ENCODE measurements around the gene NPC1.

Gene NPC1

DNA sequence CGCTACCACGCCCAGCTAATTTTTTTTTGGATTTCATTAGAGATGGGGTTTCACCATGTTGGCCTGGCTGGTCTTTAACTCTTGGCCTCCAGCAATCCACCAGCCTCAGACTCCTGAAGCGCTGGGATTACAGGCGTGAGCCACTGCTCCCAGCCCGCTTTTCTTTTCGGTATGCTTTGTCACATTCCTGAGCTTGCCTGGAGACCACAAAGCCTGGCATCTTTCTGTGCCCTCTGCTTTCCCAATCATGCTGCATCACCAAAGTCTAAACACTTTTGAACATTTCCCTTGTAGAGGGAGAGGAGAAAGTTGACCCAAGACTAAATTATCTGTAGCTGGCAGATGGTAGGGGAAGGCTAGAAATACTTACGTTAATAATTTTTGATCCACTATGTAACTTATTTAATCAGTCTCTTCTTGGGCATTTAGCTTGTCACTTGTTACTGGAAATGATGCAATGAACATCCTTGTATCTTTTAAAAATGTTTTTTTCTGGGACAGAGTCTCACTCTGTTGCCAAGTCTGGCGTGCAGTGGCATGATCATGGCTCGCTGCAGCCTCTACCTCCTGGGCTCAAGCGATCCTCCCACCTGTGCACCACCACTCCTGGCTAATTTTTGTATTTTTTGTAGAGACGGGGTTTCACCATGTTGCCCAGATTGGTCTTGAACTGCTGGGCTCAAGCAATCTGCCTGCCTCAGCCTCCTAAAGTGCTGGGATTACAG is 2.7 kb upstream of the NPC1 start:
- no peak for DNase-seq (ENCODE audit: insufficient read length, low spot score)
- TF ChIP-seq POLR2AphosphoS5 (IDR thresholded peaks at IDR 0.05; ENCODE audit: low read depth, low read length) (no peak), TAF1 (IDR thresholded peaks at IDR 0.05; ENCODE audit: low read depth, low read length) (no peak), POLR2A (IDR thresholded peaks at IDR 0.05; ENCODE audit: low read depth, low read length) (no peak), POU2F2 (IDR thresholded peaks at IDR 0.05; ENCODE audit: low read depth, low read length) (no peak), SPI1 (IDR thresholded peaks at IDR 0.05; ENCODE audit: low read depth, low read length) (no peak), PAX5 (IDR thresholded peaks at IDR 0.05; ENCODE audit: insufficient read depth, low read length, severe bottlenecking) (no peak)
- no peak for FAIRE-seq

DNA sequence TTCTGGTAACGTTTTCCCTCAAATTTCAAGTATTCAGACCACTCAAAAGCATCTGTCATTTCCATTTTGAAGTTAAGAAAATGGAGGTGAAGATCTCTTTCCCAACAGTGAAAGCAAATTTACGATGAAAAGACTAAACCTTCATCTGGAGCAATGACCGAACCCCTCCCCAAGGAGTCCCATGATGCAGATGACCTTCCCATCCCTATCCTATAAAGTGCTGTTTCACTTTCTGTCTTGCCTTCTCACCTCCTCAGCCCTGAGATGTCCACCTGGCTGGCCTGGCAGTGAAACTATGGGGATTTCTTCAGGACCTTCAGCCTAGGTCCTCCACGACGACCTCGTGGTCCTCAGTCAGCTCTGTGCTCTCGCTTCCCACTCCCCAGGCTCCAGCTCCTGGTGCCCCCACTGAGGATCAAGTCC is 925 bp upstream of the NPC1 start:
- DNase-seq (ENCODE audit: insufficient read length, low spot score) = no peak
- no peak for FAIRE-seq
- no peak for TF ChIP-seq SPI1 (IDR thresholded peaks at IDR 0.05; ENCODE audit: low read depth, low read length)
- no peak for TF ChIP-seq POLR2A (IDR thresholded peaks at IDR 0.05; ENCODE audit: low read depth, low read length)
- TF ChIP-seq POU2F2 (IDR thresholded peaks at IDR 0.05; ENCODE audit: low read depth, low read length) = no peak
- no peak for TF ChIP-seq POLR2AphosphoS5 (IDR thresholded peaks at IDR 0.05; ENCODE audit: low read depth, low read length)
- TF ChIP-seq PAX5 (IDR thresholded peaks at IDR 0.05; ENCODE audit: insufficient read depth, low read length, severe bottlenecking) = no peak
- no peak for TF ChIP-seq TAF1 (IDR thresholded peaks at IDR 0.05; ENCODE audit: low read depth, low read length)

DNA sequence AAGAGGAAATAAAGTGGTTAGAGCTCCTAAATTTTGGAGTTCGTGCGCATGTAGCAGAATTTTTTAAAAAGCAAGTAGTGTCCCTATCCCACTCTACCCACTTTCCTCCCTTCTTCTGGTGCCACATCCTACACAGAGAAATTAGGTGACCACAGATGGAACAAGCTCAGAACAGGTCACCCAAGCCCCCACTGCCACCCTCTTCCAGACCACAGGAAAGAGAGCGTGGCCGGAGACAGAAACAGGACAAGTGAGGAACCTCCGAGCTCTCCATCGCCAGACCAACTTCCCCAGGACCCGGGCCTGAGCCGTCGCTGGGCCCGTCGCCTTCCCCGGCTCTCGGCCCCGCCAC is 433 bp downstream of the NPC1 start:
- no peak for FAIRE-seq
- no peak for DNase-seq (ENCODE audit: insufficient read length, low spot score)
- no peak for TF ChIP-seq POLR2A (IDR thresholded peaks at IDR 0.05; ENCODE audit: low read depth, low read length)

DNA sequence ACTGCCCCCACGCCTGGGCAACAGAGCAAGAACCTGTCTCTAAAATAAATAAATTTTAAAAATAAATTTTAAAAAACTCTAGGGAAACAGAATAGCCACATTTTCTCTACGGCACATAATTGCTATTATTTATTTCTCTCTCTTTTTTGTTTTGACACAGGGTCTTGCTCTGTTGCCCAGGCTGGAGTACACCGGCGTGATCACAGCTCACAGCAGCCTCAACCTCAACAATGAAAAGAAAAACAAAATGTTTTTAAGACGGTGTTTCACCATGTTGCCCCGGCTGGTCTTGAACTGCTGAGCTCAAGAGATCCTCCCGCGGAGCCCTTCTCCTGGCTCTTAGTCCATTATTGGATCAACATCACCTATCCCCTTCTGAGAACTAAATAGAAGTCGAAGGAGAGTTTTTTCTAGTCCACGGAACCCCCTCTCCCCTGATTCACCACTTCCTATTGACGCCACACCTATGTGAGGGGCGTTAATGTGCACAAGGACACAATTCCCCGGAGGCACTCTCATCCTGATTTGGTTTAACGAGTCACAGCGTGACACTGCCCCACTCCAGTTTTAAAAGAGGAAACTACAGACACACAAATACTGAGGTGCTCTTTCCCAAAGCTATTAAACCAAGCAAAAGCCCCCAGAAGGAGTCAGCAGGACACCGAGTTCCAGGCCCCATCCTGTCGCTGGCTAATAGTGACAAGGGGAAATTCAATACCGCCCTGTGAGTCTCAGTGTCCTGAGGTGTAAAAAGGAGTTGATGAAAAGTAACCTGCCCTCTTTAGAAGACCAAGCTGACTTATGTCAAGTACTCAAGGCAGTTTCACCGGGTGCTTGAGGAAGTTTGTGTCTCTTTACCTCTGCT is 1.1 kb downstream of the NPC1 start:
- no peak for TF ChIP-seq SPI1 (IDR thresholded peaks at IDR 0.05; ENCODE audit: low read depth, low read length)
- TF ChIP-seq POLR2AphosphoS5 (IDR thresholded peaks at IDR 0.05; ENCODE audit: low read depth, low read length) = no peak
- no peak for TF ChIP-seq TAF1 (IDR thresholded peaks at IDR 0.05; ENCODE audit: low read depth, low read length)
- TF ChIP-seq POLR2A (IDR thresholded peaks at IDR 0.05; ENCODE audit: low read depth, low read length) = no peak
- TF ChIP-seq POU2F2 (IDR thresholded peaks at IDR 0.05; ENCODE audit: low read depth, low read length) = no peak
- no peak for TF ChIP-seq PAX5 (IDR thresholded peaks at IDR 0.05; ENCODE audit: insufficient read depth, low read length, severe bottlenecking)
- no peak for DNase-seq (ENCODE audit: insufficient read length, low spot score)

DNA sequence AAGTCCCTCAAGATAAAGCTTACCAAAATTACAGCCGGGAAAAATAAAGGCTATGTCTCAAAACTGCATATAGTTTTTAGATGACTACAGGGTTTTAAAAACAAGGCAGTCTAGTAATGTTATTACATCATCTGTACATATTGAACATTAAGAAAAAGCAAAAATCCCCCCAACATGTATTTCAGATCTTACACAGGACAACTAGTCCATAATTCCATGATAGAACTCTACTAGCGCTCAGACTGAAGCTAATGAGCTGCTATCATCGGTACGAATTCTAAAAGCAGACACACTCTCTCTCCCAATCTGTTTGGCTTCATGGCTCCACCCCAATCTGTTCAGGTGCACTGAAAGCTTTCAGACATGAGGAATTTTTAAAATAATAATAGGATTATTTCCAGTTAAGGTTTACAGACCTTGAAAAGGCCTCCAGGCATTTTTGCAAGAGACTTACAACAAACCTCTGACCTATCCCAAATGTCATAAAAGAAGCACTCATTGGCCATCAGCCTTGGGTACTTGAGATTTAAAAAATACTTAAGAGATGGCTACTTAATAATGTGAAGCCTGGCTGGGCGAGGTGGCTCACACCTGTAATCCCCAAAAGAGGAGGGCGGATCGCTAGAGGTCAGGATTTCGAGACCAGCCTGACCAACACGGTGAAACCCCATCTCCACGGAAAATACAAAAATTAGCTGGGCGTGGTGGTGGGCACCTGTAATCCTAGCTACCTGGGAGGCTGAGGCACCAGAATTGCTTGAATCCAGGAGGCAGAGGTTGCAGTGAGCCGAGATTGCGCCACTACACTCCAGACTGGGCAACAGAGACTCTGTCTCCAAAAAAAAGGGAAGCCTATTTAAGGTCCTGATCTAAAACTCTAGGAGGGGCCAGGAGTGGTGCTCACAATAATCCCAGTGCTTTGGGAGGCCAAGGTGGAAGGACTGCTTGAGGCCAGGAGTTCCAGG is 2.0 kb downstream of the NPC1 start:
- TF ChIP-seq POLR2AphosphoS5 (IDR thresholded peaks at IDR 0.05; ENCODE audit: low read depth, low read length) (no peak), TAF1 (IDR thresholded peaks at IDR 0.05; ENCODE audit: low read depth, low read length) (no peak), SPI1 (IDR thresholded peaks at IDR 0.05; ENCODE audit: low read depth, low read length) (no peak), PAX5 (IDR thresholded peaks at IDR 0.05; ENCODE audit: insufficient read depth, low read length, severe bottlenecking) (no peak), POU2F2 (IDR thresholded peaks at IDR 0.05; ENCODE audit: low read depth, low read length) (no peak), POLR2A (IDR thresholded peaks at IDR 0.05; ENCODE audit: low read depth, low read length) (no peak)
- FAIRE-seq = no peak
- no peak for DNase-seq (ENCODE audit: insufficient read length, low spot score)

More for the DNA sequence above, 1.1 kb downstream of the NPC1 start:
- no peak for FAIRE-seq

DNA sequence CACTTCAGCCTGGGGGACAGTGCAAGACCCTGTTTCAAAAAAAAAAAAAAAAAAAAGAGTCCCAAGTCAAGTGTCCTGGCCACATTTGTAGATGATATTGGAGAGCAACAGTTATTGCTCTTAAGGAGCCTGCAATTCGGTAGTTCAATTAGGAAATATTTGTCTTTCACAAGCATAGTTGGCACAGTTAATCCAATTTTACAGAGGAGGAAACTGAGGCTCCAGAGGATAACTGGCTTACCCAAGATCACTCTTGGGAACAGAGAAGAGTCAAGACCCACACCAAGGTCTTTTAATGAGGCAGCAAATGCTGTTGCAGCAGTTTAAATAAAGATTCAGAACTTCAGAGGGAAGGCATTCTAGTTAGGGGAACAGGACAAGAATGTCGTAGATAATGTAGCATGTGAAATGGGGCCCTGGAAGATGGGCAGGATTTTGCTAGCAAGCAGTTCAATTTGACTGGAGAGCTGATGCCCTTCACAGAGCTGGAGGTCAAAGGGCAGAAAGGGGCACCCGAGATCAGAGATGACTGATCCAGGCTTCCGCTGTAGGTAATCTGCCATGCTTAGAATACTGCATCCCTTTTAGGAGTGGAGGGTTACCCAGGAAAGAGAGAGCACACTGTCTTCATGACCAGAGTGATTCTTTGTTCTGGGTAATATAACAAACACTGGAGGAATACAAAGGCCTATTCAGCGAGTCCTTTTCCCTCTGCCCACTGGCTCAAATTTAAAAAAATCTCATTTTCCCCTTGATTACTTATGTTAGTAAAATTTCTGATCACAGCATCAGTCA is 3.0 kb downstream of the NPC1 start:
- DNase-seq (ENCODE audit: insufficient read length, low spot score) (no peak), FAIRE-seq (no peak)
- TF ChIP-seq POLR2AphosphoS5 (IDR thresholded peaks at IDR 0.05; ENCODE audit: low read depth, low read length) = no peak
- TF ChIP-seq POU2F2 (IDR thresholded peaks at IDR 0.05; ENCODE audit: low read depth, low read length) = no peak
- TF ChIP-seq TAF1 (IDR thresholded peaks at IDR 0.05; ENCODE audit: low read depth, low read length) = no peak
- TF ChIP-seq PAX5 (IDR thresholded peaks at IDR 0.05; ENCODE audit: insufficient read depth, low read length, severe bottlenecking) = no peak

DNA sequence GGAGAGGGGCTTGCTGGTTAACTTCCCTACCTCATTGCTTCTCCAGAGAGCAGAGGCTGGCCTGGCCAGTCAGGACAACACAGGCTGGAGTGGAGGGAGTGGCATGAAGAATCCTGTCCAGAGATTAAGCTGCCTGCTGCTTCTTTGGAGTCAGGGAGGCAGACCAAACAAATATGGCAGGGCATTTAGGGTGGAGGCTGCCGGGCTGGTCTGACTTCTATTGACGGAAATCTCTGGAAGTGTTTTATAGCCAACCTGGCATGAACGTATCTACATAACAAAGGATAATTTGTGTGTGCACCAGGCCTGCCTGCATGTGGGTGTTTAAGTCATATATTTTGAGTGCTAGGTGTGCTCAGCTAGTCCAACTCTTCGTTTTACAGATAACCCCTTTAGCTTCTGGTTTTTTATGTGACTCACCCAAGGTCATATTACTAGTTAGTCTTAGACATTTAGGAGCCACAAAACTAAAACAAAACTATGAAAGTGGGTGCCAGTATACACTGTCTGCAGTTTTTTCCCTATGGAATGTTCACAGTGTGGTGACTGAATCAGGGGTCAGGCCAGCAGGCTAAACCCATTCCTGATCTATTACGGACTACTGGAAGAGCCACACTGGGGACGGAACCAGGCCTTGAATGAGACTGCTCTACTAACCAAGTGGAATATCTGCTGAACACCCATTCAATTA is 5.5 kb downstream of the NPC1 start:
- no peak for TF ChIP-seq SPI1 (IDR thresholded peaks at IDR 0.05; ENCODE audit: low read depth, low read length)
- no peak for TF ChIP-seq POLR2A (IDR thresholded peaks at IDR 0.05; ENCODE audit: low read depth, low read length)
- no peak for TF ChIP-seq PAX5 (IDR thresholded peaks at IDR 0.05; ENCODE audit: insufficient read depth, low read length, severe bottlenecking)
- no peak for TF ChIP-seq POU2F2 (IDR thresholded peaks at IDR 0.05; ENCODE audit: low read depth, low read length)
- no peak for TF ChIP-seq POLR2AphosphoS5 (IDR thresholded peaks at IDR 0.05; ENCODE audit: low read depth, low read length)
- TF ChIP-seq TAF1 (IDR thresholded peaks at IDR 0.05; ENCODE audit: low read depth, low read length) = no peak
- no peak for FAIRE-seq
- no peak for DNase-seq (ENCODE audit: insufficient read length, low spot score)
